Erythroblast (primary cell): ENCODE data around the gene CRTAC1.

ENCODE experiments used
- DNase-seq, 2 experiments: peaks; one replicate each; lab custom pipeline; 2025; lab: John Stamatoyannopoulos, UW
- GATA1 ChIP-seq: IDR thresholded peaks from 2 replicates; pipeline ENCODE4 v1.6.1; 2011; ENCODE audit warnings: low read depth, mild to moderate bottlenecking, control low read depth, low read length, moderate library complexity
- POLR2A ChIP-seq: IDR thresholded peaks from 2 replicates; pipeline ENCODE4 v1.6.1; 2011; ENCODE audit warnings: mild to moderate bottlenecking, low read length

The CRTAC1 gene, protein sequence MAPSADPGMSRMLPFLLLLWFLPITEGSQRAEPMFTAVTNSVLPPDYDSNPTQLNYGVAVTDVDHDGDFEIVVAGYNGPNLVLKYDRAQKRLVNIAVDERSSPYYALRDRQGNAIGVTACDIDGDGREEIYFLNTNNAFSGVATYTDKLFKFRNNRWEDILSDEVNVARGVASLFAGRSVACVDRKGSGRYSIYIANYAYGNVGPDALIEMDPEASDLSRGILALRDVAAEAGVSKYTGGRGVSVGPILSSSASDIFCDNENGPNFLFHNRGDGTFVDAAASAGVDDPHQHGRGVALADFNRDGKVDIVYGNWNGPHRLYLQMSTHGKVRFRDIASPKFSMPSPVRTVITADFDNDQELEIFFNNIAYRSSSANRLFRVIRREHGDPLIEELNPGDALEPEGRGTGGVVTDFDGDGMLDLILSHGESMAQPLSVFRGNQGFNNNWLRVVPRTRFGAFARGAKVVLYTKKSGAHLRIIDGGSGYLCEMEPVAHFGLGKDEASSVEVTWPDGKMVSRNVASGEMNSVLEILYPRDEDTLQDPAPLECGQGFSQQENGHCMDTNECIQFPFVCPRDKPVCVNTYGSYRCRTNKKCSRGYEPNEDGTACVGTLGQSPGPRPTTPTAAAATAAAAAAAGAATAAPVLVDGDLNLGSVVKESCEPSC

GRCh38 chr10:98030093-98030821 lies at the start of gene CRTAC1:
Gene CRTAC1 (minus strand): TSS chr10:98030621. CDS start chr10:98030472, 149 bp downstream.
- TF ChIP-seq POLR2A: no peak
- TF ChIP-seq GATA1: no peak
- DNase-seq: no peak

GRCh38 chr10:98078774-98079173 lies 48.4 kb upstream of the CRTAC1 start:
- DNase-seq: no peak
- TF ChIP-seq GATA1 (no peak), POLR2A (no peak)

- TF ChIP-seq GATA1 (no peak), POLR2A (no peak)
- no peak for DNase-seq
These were observed 46.8 kb upstream of the CRTAC1 start for GRCh38 chr10:98077223-98077622.

DNA sequence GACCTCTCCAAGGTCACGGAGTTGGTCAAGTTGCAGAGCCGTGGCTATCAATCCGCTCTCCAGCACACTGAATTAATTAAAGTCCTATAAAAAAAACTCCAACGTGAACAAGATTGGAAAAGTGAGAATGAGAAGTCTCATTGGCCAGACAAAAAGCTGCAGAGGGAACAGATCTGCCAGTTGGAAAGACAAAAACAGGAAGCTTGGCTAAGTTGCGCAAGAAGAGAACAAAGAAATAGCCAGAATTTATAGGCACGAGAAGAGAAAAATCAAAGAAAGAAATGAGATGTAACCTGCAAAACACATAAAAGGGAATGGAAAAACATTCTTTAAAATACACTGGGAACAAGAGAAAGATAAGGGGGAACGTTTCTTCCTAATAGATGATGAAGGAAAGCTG lies 45.7 kb upstream of the CRTAC1 start:
- TF ChIP-seq POLR2A (no peak), GATA1 (no peak)
- DNase-seq: no peak

- peak in 1 of 2 experiments; percentile 5 for DNase-seq
- TF ChIP-seq POLR2A (no peak), GATA1 (no peak)
These were observed 44.0 kb upstream of the CRTAC1 start for GRCh38 chr10:98074315-98074911.

GRCh38 chr10:98067165-98067564 lies 36.7 kb upstream of the CRTAC1 start:
- TF ChIP-seq GATA1: no peak
- no peak for DNase-seq

GRCh38 chr10:98063740-98064027 lies 33.3 kb upstream of the CRTAC1 start:
- no peak for DNase-seq
- TF ChIP-seq GATA1 (no peak), POLR2A (no peak)

DNA sequence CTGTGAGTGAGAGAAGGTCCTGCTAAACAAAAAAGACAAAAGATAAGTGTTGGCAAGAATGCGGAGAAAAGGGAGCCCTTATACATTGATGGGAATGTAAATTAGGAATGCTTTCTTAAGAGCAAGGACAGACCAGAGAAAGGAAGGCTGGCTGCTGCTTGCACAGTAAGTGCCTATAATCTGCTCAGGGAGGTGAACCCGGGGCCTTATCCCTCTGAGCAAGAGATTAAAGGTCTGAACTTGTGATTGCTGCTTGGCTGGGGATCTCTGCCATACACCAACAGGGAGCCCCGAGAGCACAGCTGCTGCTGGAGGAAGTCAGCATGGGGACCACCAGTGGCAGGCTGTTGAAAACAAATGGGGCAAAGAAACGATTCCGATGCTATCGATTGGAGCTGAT lies 32.0 kb upstream of the CRTAC1 start:
- no peak for TF ChIP-seq POLR2A
- no peak for TF ChIP-seq GATA1
- DNase-seq: no peak

DNA sequence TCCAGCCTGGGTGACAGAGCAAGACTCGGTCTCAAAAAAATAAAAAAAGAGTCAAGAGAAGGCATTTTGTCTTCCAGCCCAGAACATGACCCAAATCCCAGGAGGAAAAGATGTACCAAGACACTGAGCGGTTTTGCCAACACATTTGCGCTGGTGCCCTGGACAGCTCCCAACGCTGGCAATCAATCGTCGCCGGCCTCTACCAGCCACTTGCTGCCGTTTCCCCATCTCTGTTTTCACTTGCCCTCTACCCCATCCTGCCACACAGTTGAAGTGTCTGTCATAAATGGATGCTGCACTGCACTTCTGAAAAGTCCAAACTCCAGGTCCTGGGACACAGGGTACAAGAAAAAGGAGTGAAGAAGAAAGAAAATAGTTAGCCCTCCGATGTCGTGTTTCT lies 29.7 kb upstream of the CRTAC1 start:
- DNase-seq: no peak
- TF ChIP-seq POLR2A (no peak), GATA1 (no peak)

DNA sequence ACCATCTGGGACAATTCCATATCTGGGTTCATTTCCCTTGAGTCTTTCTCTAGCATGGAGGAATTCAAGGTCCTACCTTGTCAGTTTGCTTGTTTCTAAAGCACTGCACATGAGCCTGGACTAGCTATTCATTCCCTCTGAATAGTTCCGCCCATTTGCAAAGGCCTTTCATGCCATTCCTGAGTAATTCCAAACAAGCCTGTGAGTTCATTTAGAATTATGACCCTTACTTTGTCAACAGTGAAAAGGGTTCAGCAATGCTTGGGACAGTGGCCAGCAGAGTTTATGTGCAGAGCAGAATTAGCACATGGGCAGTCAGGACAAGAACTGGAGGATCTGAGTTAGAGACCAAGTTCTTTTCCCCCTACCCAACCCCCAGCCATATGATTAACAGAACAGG lies 27.9 kb upstream of the CRTAC1 start:
- TF ChIP-seq GATA1 (no peak), POLR2A (no peak)
- DNase-seq: no peak

GRCh38 chr10:98055841-98056516 lies 25.6 kb upstream of the CRTAC1 start:
- TF ChIP-seq POLR2A (no peak), GATA1 (no peak)
- DNase-seq: peak in 1 of 2 experiments; percentile 16

DNA sequence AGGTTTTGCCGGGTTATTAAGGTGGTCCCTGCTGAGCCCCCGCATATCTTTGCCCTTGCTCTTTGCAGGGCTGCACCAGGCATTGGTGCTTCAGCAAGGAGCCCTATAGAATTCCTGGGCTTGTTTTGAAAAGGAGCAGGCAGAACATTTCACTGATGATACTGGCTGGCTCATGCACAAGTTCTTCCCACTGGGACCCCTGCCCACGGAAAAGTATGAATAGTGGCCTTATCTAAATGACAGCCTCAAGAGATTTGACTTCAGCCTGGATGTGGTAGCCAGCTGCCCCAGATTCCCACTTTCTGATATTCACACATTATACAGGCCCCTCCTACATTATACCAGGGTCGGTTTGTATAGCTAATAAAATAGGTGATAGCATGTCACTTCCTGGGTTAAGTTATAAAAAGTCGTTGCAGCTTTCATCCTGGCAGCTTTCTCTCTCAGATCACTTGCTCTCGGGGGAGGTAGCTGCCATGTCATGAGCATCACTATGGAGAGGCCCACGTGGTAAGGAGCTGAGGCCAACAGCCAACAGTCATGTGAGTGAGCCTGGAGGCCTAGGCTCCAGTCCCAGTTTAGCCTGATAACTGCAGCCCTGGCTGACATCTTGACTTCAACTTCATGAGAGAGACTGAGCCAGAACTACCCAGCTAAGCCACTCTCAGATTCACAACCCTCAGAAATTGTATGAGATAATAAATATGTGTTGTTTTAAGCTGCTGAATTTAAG lies 16.8 kb upstream of the CRTAC1 start:
- DNase-seq: peak; percentile 19 to 36
- TF ChIP-seq GATA1 (no peak), POLR2A (no peak)

- peak; percentile 59 to 76 for DNase-seq
- TF ChIP-seq POLR2A: no peak
- no peak for TF ChIP-seq GATA1
These were observed 15.5 kb upstream of the CRTAC1 start for GRCh38 chr10:98045785-98046389.
